GM10266 (cell line): ENCODE data around the gene TMEM145.

Source experiments
- DNase-seq: peaks from one replicate; pipeline ENCODE4 v3.0.0; 2012; ENCODE audit errors: extremely low spot score
- TF ChIP-seq, protein P1 (sequence below): IDR thresholded peaks from 2 replicates; pipeline ENCODE4 v1.5.1; 2012; ENCODE audit warnings: mild to moderate bottlenecking, low read depth; ENCODE audit not compliant: control insufficient read depth, insufficient read depth; ENCODE audit errors: missing control alignments

TMEM145 gene

DNA sequence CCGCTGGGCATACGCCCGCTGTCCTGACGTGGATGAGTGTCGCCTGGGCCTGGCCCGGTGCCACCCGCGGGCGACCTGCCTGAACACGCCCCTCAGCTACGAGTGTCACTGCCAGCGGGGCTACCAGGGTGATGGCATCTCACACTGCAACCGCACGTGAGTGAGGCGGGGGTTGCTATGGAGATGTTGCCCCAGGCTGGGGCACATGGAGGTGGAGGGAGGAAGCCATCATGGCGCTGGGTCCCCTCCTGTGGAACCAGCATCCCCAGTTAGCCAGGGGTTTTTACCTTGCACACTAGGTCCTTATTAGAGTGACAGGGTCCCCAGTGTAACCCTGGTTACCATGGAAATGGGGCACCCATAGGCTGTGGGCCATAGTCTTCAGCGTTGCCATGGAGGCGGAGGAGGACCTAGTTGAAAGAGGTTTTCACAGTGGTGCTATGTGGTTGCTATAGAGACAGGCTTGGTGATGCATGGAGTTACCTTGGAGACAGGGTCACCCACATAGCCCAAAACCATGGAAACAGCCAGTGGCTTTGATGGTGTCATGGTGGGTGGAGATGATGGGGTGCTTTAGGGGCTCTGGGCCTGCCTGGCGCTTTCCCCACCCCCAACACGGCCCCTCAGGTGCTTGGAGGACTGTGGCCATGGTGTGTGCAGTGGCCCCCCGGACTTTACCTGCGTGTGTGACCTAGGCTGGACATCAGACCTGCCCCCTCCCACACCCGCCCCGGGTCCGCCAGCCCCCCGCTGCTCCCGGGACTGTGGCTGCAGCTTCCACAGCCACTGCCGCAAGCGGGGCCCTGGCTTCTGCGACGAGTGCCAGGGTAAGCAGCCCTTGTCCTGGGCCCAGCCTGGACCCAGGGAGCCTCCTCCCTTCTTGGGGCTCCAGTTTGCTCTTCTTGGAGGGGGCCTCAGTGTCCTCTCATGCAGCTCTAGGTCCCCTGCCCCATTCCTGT lies 39.5 kb downstream of the TMEM145 start:
- DNase-seq: peak; percentile 78
- TF ChIP-seq, protein P1, sequence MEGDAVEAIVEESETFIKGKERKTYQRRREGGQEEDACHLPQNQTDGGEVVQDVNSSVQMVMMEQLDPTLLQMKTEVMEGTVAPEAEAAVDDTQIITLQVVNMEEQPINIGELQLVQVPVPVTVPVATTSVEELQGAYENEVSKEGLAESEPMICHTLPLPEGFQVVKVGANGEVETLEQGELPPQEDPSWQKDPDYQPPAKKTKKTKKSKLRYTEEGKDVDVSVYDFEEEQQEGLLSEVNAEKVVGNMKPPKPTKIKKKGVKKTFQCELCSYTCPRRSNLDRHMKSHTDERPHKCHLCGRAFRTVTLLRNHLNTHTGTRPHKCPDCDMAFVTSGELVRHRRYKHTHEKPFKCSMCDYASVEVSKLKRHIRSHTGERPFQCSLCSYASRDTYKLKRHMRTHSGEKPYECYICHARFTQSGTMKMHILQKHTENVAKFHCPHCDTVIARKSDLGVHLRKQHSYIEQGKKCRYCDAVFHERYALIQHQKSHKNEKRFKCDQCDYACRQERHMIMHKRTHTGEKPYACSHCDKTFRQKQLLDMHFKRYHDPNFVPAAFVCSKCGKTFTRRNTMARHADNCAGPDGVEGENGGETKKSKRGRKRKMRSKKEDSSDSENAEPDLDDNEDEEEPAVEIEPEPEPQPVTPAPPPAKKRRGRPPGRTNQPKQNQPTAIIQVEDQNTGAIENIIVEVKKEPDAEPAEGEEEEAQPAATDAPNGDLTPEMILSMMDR: no peak

DNA sequence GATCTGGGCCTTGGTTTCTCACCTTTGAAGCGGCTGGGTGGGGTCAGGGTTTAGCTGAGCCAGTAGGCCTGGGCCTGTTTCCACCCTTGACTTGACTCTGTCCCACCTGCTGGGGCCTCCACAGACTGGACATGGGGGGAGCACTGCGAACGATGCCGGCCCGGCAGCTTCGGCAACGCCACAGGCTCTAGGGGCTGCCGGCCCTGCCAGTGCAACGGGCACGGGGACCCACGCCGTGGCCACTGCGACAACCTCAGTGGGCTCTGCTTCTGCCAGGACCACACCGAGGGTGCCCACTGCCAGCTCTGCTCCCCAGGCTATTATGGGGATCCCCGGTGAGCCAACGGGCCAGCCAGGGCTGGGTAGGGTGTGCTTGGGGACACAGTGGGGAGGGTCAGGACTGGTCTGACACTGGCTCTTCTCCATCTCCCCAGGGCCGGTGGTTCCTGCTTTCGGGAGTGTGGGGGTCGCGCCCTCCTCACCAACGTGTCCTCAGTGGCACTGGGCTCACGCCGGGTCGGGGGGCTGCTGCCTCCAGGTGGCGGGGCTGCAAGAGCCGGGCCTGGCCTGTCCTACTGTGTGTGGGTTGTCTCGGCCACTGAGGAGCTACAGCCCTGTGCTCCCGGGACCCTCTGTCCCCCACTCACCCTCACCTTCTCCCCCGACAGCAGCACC lies 40.4 kb downstream of the TMEM145 start:
- no peak for DNase-seq
- TF ChIP-seq, protein P1: no peak

DNA sequence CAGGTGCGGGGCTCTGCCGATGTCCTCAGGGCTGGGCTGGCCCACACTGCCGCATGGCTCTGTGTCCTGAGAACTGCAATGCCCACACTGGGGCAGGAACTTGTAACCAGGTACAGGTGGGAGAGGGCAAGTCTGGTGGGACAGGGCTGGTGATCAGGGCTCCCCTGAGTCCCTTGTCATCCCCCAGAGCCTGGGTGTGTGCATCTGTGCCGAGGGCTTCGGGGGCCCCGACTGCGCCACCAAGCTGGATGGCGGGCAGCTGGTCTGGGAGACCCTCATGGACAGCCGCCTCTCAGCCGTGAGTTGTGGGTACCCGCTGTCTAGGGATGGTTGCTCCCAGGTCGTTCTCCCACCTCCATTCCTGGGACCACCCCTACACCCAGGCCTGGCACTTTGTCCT lies 42.8 kb downstream of the TMEM145 start:
- DNase-seq: no peak
- TF ChIP-seq, protein P1: no peak

DNA sequence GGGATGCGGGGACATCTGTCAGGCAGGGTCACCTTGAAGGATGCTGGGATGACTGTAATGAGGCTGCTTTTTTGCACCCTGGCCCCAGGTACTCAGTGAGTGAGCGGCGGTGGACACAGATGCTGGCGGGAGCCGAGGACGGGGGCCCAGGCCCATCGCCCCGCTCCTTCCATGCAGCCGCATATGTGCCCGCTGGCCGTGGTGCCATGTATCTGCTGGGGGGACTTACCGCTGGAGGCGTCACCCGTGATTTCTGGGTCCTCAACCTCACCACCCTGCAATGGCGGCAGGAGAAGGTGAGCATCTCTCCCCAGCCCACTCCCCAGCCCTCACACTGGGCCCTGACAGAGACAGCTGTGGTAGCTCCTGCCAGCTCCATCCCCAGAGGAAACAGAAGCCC lies 43.6 kb downstream of the TMEM145 start:
- TF ChIP-seq, protein P1: no peak
- DNase-seq: no peak

DNA sequence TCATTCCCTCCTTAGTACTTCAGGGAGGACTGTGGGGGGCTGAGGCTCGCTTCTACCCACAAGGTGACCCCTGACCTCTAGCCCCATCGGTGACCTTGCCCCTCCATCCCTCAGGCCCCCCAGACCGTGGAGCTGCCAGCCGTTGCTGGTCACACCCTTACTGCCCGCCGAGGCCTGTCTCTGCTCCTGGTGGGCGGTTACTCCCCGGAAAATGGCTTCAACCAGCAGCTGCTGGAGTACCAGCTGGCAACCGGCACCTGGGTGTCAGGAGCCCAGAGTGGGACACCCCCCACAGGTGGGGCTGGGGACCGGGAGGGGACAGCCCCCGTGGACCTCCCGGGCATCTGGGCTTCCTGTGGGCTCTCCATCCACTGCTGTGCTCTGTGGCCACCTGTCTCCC lies 44.2 kb downstream of the TMEM145 start:
- TF ChIP-seq, protein P1: no peak
- no peak for DNase-seq

DNA sequence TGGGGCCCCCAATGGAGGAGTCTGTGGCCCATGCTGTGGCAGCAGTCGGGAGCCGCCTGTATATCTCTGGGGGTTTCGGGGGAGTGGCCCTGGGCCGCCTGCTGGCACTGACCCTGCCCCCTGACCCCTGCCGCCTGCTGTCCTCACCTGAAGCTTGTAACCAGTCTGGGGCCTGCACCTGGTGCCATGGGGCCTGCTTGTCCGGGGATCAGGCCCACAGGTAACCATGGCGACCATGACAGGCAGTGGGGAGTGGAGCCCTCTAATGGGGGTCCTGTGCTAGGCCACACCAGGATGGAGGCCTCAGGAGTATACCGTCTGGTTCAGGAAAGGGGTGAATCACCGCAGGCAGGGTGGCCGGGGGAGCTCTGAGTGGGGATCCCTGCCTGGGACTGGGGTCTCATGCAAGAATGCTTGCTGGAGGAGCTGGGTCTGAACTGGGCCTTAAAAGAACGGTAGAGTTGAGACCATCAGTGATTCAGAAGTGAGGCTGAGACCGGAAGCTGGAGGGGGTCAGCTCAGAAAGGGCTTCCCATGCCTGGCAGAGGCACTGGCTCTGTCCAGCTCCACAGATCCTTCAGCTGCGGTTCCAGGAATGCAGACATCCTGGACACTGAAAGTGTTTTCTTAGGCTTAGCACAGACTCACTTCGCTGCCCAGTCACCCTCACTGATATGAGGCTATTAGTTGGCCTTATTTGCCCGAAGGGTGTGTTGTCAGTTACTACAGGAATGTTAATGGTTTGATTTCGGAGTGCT lies 47.9 kb downstream of the TMEM145 start:
- DNase-seq: no peak
- TF ChIP-seq, protein P1: no peak
